Keratinocyte (primary cell): Measurements from ENCODE around the gene ATP12A.

Source experiments
- CTCF ChIP-seq, 3 experiments: IDR thresholded peaks in 1 of 3; conservative IDR thresholded peaks in 1 of 3; optimal IDR thresholded peaks in 1 of 3; 2 replicates in 2 of 3; 3 replicates in 1 of 3; pipeline versions ENCODE3 to v1.5.1; 2011; ENCODE audit warnings: low read length in 3 of 3, mild to moderate bottlenecking in 3 of 3, moderate library complexity in 2 of 3, control low read depth in 1 of 3, inconsistent platforms in 1 of 3; ENCODE audit not compliant: insufficient read depth in 2 of 3; ENCODE audit errors: extremely low read depth in 1 of 3
- EZH2 ChIP-seq: IDR thresholded peaks from one replicate; pipeline ENCODE4 v1.6.1; 2012; ENCODE audit warnings: inconsistent platforms, mild to moderate bottlenecking, low read length, moderate library complexity

GRCh38 chr13:24744247-24744646, 64.0 kb downstream of the ATP12A start:
- TF ChIP-seq CTCF (optimal IDR thresholded peaks at IDR 0.05 in 1 of 3, IDR thresholded peaks at IDR 0.05 in 1 of 3, conservative IDR thresholded peaks at IDR 0.05 in 1 of 3; ENCODE audit: extremely low read depth in 1 of 3, insufficient read depth in 2 of 3, low read length in 3 of 3), result no peak
- TF ChIP-seq EZH2, result no peak
